ENCODE results near the gene IRGC. TPM values are rescaled to one million over a fixed set of nuclear protein-coding genes. Genes with fewer than 3 reads are reported as not detected.

The IRGC gene
- total RNA-seq, 3 donors from 2014 or later, result not detected

DNA sequence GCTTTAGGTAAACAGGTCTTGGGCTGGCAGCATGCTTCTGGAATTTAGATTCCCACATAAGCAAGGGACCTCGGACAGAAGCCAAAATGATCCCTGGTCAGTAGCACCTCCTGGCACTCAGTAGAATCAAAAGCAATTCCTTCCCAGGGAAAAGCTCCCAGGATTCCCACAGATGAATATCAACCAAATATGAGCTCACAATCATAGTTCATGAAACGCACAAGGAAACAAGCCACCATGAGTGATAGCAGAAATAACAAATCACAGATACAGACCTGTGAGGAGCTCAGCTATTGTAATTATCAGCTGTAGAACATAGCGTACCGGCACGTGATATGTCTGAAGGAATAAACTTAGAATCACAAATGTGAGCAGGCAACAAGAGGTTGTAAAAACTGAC, 24.1 kb upstream of the IRGC start:
- intact Hi-C loops (cut with DNase I; ENCODE audit: low total_unique reads), result no loop called here
- Histone ChIP-seq H3K36me3 (no peaks in the 10 kb centered on the region), H3K27me3 (no peaks in the 10 kb centered on the region), H3K4me3 (no peak overlapping the region), H3K27ac (no peak overlapping the region), H3K9me3 (peaks cover 22 to 23% of the 10 kb centered on the region in 2 donors), H3K4me1 (no peaks in the 10 kb centered on the region)
- no peak for DNase-seq (ENCODE audit: low spot score in 2 of 2)
- TF ChIP-seq POLR2AphosphoS5 (IDR thresholded peaks at IDR 0.05) (no peak), POLR2A (IDR thresholded peaks at IDR 0.05) (no peak)
- TF ChIP-seq, protein P1, sequence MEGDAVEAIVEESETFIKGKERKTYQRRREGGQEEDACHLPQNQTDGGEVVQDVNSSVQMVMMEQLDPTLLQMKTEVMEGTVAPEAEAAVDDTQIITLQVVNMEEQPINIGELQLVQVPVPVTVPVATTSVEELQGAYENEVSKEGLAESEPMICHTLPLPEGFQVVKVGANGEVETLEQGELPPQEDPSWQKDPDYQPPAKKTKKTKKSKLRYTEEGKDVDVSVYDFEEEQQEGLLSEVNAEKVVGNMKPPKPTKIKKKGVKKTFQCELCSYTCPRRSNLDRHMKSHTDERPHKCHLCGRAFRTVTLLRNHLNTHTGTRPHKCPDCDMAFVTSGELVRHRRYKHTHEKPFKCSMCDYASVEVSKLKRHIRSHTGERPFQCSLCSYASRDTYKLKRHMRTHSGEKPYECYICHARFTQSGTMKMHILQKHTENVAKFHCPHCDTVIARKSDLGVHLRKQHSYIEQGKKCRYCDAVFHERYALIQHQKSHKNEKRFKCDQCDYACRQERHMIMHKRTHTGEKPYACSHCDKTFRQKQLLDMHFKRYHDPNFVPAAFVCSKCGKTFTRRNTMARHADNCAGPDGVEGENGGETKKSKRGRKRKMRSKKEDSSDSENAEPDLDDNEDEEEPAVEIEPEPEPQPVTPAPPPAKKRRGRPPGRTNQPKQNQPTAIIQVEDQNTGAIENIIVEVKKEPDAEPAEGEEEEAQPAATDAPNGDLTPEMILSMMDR (IDR thresholded peaks at IDR 0.05), result no peak

DNA sequence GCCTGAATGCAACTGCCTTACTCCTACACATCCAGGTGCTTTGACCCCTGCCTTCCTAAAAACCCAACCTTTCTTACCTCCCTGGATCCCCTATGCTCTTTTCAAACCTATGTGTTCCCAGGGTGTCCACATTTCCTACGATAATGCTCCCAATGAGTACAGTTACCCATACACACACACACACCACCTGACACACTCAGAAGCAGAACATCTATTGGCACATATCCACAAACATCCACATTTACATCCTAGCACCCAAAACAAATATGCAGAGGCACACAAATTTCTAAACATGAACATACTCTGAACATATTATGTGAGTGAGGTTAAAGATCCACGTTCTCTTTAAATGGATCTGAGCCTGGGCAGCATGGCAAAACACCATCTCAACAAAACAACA, 23.5 kb upstream of the IRGC start:
- no peaks in the 10 kb centered on the region for H3K27me3 ChIP-seq
- TF ChIP-seq POLR2AphosphoS5 (IDR thresholded peaks at IDR 0.05) (no peak), POLR2A (IDR thresholded peaks at IDR 0.05) (no peak)
- TF ChIP-seq, protein P1 (IDR thresholded peaks at IDR 0.05), result no peak
- no peak overlapping the region for H3K27ac ChIP-seq
- H3K4me3 ChIP-seq, result no peak overlapping the region
- intact Hi-C loops (cut with DNase I; ENCODE audit: low total_unique reads), result no loop called here
- no peaks in the 10 kb centered on the region for H3K36me3 ChIP-seq
- no peaks in the 10 kb centered on the region for H3K4me1 ChIP-seq
- no peak for DNase-seq (ENCODE audit: low spot score in 2 of 2)
- peaks cover 22 to 23% of the 10 kb centered on the region in 2 donors for H3K9me3 ChIP-seq

DNA sequence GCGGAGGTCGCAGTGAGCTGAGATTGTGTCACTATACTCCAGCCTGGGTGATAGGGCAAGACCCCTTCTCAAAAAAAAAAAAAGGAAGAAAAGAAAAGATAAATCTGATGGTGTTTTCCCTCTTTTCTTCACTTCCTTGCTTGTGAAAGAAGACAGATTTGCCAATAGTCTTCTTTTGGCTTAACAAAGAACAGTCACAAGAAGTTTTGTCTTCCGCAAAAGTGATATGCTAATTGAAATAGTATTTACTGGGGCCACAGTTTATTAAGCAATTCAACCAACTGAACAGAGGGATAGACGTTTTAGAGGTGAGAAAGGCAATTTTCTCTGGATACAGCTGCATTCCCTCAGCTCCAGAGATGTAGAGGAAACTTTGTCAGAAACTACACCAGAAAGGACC, 23.0 kb upstream of the IRGC start:
- DNase-seq (ENCODE audit: low spot score in 2 of 2), result no peak
- intact Hi-C loops (cut with DNase I; ENCODE audit: low total_unique reads), result no loop called here
- no peak overlapping the region for H3K27ac ChIP-seq
- H3K4me1 ChIP-seq, result no peaks in the 10 kb centered on the region
- H3K4me3 ChIP-seq, result no peak overlapping the region
- no peaks in the 10 kb centered on the region for H3K36me3 ChIP-seq
- peaks cover 22 to 23% of the 10 kb centered on the region in 2 donors for H3K9me3 ChIP-seq
- TF ChIP-seq POLR2A (IDR thresholded peaks at IDR 0.05), result no peak
- TF ChIP-seq, protein P1 (IDR thresholded peaks at IDR 0.05), result no peak
- no peak for TF ChIP-seq POLR2AphosphoS5 (IDR thresholded peaks at IDR 0.05)
- no peaks in the 10 kb centered on the region for H3K27me3 ChIP-seq

DNA sequence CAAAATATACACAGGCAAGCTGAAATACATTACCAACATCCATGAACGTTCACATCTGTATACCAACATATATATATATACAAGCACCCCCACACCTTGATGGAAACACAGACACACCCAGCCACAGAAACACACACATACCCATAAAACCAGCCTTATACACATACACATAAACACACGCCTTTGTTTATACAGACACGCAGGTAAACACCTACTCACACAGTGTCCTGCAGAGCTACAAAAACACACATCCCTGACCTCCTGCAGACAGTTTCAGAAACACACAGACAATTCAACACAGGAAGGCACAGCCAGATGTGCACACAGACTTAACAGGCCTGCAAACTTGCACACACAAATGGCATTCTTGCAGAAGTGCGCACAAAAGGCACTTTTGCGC, 21.3 kb upstream of the IRGC start:
- no peaks in the 10 kb centered on the region for H3K27me3 ChIP-seq
- H3K27ac ChIP-seq, result no peak overlapping the region
- intact Hi-C loops (cut with DNase I; ENCODE audit: low total_unique reads), result no loop called here
- H3K4me1 ChIP-seq, result no peaks in the 10 kb centered on the region
- no peak overlapping the region for H3K4me3 ChIP-seq
- no peak for TF ChIP-seq POLR2A (IDR thresholded peaks at IDR 0.05)
- no peak for TF ChIP-seq POLR2AphosphoS5 (IDR thresholded peaks at IDR 0.05)
- TF ChIP-seq, protein P1 (IDR thresholded peaks at IDR 0.05), result no peak
- DNase-seq (ENCODE audit: low spot score in 2 of 2), result no peak
- H3K36me3 ChIP-seq, result no peaks in the 10 kb centered on the region
- H3K9me3 ChIP-seq, result peaks cover 22 to 23% of the 10 kb centered on the region in 2 donors

DNA sequence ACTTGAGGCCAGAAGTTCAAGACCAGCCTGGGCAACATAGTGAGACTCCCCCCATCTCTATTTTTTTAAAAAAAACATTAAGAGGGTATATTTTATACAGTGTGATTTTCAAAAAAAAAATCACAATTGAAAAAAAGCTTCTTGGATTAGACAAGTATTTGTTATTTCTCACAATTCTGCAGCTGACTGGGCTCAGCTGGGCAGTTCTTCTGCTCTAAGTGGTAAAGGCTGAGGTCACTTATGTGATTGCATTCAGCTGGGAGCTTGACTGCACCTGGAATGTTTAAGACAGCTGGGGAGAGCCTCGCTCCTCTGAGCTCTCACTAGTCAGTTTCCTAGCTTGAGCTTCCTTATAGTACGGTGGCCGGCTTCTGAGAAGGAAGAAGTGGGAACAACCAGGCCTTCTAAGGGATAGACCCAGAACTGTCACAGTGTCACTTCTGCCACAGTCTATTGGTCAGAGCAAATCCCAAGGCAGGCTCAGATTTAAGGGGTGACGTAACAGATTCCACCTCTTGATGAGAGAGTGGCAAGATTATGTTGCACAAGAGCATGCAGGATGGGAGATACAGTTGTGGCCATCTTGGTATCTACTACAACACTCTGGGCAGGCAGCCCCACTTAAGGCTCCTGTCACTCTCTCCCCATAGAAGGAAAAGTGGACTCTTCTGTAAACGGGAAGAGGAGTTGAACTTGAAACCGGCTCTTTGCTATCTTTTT, 19.7 kb upstream of the IRGC start:
- intact Hi-C loops (cut with DNase I; ENCODE audit: low total_unique reads), result no loop called here
- no peak overlapping the region for H3K27ac ChIP-seq
- H3K4me3 ChIP-seq, result no peak overlapping the region
- H3K9me3 ChIP-seq, result peaks cover 12 to 16% of the 10 kb centered on the region in 2 donors
- H3K36me3 ChIP-seq, result no peaks in the 10 kb centered on the region
- TF ChIP-seq POLR2A (IDR thresholded peaks at IDR 0.05) (no peak), POLR2AphosphoS5 (IDR thresholded peaks at IDR 0.05) (no peak)
- TF ChIP-seq, protein P1 (IDR thresholded peaks at IDR 0.05), result no peak
- H3K4me1 ChIP-seq, result no peaks in the 10 kb centered on the region
- no peaks in the 10 kb centered on the region for H3K27me3 ChIP-seq
- DNase-seq (ENCODE audit: low spot score in 2 of 2), result no peak
